ENCODE data around the gene MGLL.

Gene MGLL

GRCh38 chr3:127762787-127763105 is 59.6 kb downstream of the MGLL start:
- Histone ChIP-seq H3K27me3 (ENCODE audit: low read depth, low read length) (no peaks in the 10 kb centered on the region), H3K4me2 (ENCODE audit: low read length) (peak overlapping the region; percentile 62), H3K36me3 (replicated peaks; ENCODE audit: low read depth, low read length) (peaks cover 27% of the 10 kb centered on the region), H3K4me1 (ENCODE audit: low read length) (peaks cover 76% of the 10 kb centered on the region), H4K20me1 (ENCODE audit: insufficient read depth, low read length) (no peaks in the 10 kb centered on the region), H3K9me3 (ENCODE audit: insufficient read depth, low read length) (no peaks in the 10 kb centered on the region), H2AFZ (ENCODE audit: low read depth, low read length) (no peak overlapping the region), H3K79me2 (ENCODE audit: low read length) (peaks cover 85% of the 10 kb centered on the region), H3K9ac (ENCODE audit: low read length) (peak overlapping the region; percentile 84), H3K4me3 (ENCODE audit: low read length) (peak overlapping the region; percentile 2; the same call in 1 of the 2 replicates), H3K27ac (ENCODE audit: low read length) (peak overlapping the region; percentile 99)
- TF ChIP-seq EZH2phosphoT487 (IDR thresholded peaks at IDR 0.05; ENCODE audit: low read depth) (no peak), CTCF (IDR thresholded peaks at IDR 0.05; ENCODE audit: low read depth, low read length) (no peak)

GRCh38 chr3:127762077-127762786 is 60.1 kb downstream of the MGLL start:
- Histone ChIP-seq H3K79me2 (ENCODE audit: low read length) (peaks cover 85% of the 10 kb centered on the region), H3K4me1 (ENCODE audit: low read length) (peaks cover 76% of the 10 kb centered on the region), H2AFZ (ENCODE audit: low read depth, low read length) (no peak overlapping the region), H3K27ac (ENCODE audit: low read length) (peak overlapping the region; percentile 99), H3K27me3 (ENCODE audit: low read depth, low read length) (no peaks in the 10 kb centered on the region), H3K4me2 (ENCODE audit: low read length) (peak overlapping the region; percentile 62), H3K4me3 (ENCODE audit: low read length) (peak overlapping the region; percentile 2; the same call in 1 of the 2 replicates), H4K20me1 (ENCODE audit: insufficient read depth, low read length) (no peaks in the 10 kb centered on the region), H3K9ac (ENCODE audit: low read length) (peak overlapping the region; percentile 84), H3K9me3 (ENCODE audit: insufficient read depth, low read length) (no peaks in the 10 kb centered on the region), H3K36me3 (replicated peaks; ENCODE audit: low read depth, low read length) (peaks cover 32% of the 10 kb centered on the region)
- no peak for TF ChIP-seq EZH2phosphoT487 (IDR thresholded peaks at IDR 0.05; ENCODE audit: low read depth)
- 0 out of 2 replicates have a peak, but pooled peaks have one; percentile 12 for TF ChIP-seq CTCF (IDR thresholded peaks at IDR 0.05; ENCODE audit: low read depth, low read length)

- H3K36me3 ChIP-seq (replicated peaks; ENCODE audit: low read depth, low read length) = peaks cover 35% of the 10 kb centered on the region
- H4K20me1 ChIP-seq (ENCODE audit: insufficient read depth, low read length) = no peaks in the 10 kb centered on the region
- peak overlapping the region; percentile 99 for H3K27ac ChIP-seq (ENCODE audit: low read length)
- H3K79me2 ChIP-seq (ENCODE audit: low read length) = peaks cover 81% of the 10 kb centered on the region
- no peaks in the 10 kb centered on the region for H3K9me3 ChIP-seq (ENCODE audit: insufficient read depth, low read length)
- no peaks in the 10 kb centered on the region for H3K27me3 ChIP-seq (ENCODE audit: low read depth, low read length)
- no peak overlapping the region for H2AFZ ChIP-seq (ENCODE audit: low read depth, low read length)
- peak overlapping the region; percentile 84; the same call in 1 of the 2 replicates for H3K9ac ChIP-seq (ENCODE audit: low read length)
- no peak overlapping the region for H3K4me3 ChIP-seq (ENCODE audit: low read length)
- H3K4me1 ChIP-seq (ENCODE audit: low read length) = peaks cover 76% of the 10 kb centered on the region
- H3K4me2 ChIP-seq (ENCODE audit: low read length) = no peak overlapping the region
- no peak for TF ChIP-seq CTCF (IDR thresholded peaks at IDR 0.05; ENCODE audit: low read depth, low read length)
- no peak for TF ChIP-seq EZH2phosphoT487 (IDR thresholded peaks at IDR 0.05; ENCODE audit: low read depth)
Observed at GRCh38 chr3:127761441-127761801, 60.9 kb downstream of the MGLL start.

GRCh38 chr3:127760791-127761440 is 61.4 kb downstream of the MGLL start:
- H4K20me1 ChIP-seq (ENCODE audit: insufficient read depth, low read length) = no peaks in the 10 kb centered on the region
- peak overlapping the region; percentile 99 for H3K27ac ChIP-seq (ENCODE audit: low read length)
- H3K79me2 ChIP-seq (ENCODE audit: low read length) = peaks cover 76% of the 10 kb centered on the region
- no peaks in the 10 kb centered on the region for H3K9me3 ChIP-seq (ENCODE audit: insufficient read depth, low read length)
- no peak overlapping the region for H3K9ac ChIP-seq (ENCODE audit: low read length)
- TF ChIP-seq EZH2phosphoT487 (IDR thresholded peaks at IDR 0.05; ENCODE audit: low read depth) (no peak), CTCF (IDR thresholded peaks at IDR 0.05; ENCODE audit: low read depth, low read length) (no peak)
- peaks cover 32% of the 10 kb centered on the region for H3K36me3 ChIP-seq (replicated peaks; ENCODE audit: low read depth, low read length)
- H3K4me2 ChIP-seq (ENCODE audit: low read length) = no peak overlapping the region
- H3K4me3 ChIP-seq (ENCODE audit: low read length) = no peak overlapping the region
- peaks cover 76% of the 10 kb centered on the region for H3K4me1 ChIP-seq (ENCODE audit: low read length)
- no peak overlapping the region for H2AFZ ChIP-seq (ENCODE audit: low read depth, low read length)
- H3K27me3 ChIP-seq (ENCODE audit: low read depth, low read length) = no peaks in the 10 kb centered on the region

Measured in OCI-LY3 (cell line).